PC-3 (cell line): ENCODE data around the gene KCNQ1.

ENCODE experiments used
- CTCF ChIP-seq: fragments of 300-600 bp; sonication (generic); conservative IDR thresholded peaks from 2 replicates; pipeline ENCODE4 v1.5.1; 2017; ENCODE audit warnings: antibody characterized with exemption, low read depth, mild to moderate bottlenecking, low read length
- EZH2phosphoT487 ChIP-seq: fragments of 300-600 bp; sonication (generic); IDR thresholded peaks from 2 replicates; pipeline ENCODE4 v1.6.1; 2018; ENCODE audit warnings: mild to moderate bottlenecking, antibody characterized with exemption, low read length, borderline replicate concordance

- TF ChIP-seq CTCF: no peak
- no peak for TF ChIP-seq EZH2phosphoT487
Measured at GRCh38 chr11:2513441-2513840, 68.6 kb downstream of the KCNQ1 start.
